Esophagus squamous epithelium (tissue), 4 donors: Measurements from ENCODE around the gene MNAT1.

Experiments
- POLR2A ChIP-seq, 4 donors: fragments of 450-650 bp; IDR thresholded peaks; one replicate each; pipeline ENCODE4 v1.6.1; 2017; ENCODE audit warnings: antibody characterized with exemption in 4 of 4, mild to moderate bottlenecking in 4 of 4, moderate library complexity in 3 of 4
- TF ChIP-seq, protein P1 (sequence below), 6 experiments: fragments of 450-650 bp in 4 of 6; fragments of 200-600 bp in 2 of 6; sonication (generic) in 2 of 6; IDR thresholded peaks; one replicate each; pipeline ENCODE4 v1.5.1; 2016 to 2019; ENCODE audit warnings: antibody characterized with exemption in 6 of 6, mild to moderate bottlenecking in 4 of 6, moderate library complexity in 4 of 6

DNA sequence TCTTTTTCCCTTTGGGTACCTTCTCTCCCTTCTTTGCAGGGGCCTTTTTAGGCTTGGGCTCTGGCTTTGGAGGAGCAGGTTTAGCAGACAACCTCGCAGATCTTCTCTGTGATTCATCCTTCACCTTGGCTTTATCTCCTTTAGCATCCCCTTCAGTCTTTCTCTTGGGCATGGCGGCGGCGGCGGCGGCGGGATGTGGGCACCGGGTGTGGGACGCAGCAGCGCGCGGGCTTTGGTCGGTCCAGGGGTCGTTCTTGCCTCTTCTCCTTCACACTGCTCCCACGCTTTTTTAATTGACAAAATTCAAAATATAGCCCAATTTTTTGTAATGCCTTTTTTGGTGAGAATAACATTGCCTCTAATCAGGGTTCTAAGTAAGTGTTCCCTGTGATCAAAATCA is 237.7 kb downstream of the MNAT1 start:
- no peak for TF ChIP-seq POLR2A (IDR thresholded peaks at IDR 0.05)
- TF ChIP-seq, protein P1, sequence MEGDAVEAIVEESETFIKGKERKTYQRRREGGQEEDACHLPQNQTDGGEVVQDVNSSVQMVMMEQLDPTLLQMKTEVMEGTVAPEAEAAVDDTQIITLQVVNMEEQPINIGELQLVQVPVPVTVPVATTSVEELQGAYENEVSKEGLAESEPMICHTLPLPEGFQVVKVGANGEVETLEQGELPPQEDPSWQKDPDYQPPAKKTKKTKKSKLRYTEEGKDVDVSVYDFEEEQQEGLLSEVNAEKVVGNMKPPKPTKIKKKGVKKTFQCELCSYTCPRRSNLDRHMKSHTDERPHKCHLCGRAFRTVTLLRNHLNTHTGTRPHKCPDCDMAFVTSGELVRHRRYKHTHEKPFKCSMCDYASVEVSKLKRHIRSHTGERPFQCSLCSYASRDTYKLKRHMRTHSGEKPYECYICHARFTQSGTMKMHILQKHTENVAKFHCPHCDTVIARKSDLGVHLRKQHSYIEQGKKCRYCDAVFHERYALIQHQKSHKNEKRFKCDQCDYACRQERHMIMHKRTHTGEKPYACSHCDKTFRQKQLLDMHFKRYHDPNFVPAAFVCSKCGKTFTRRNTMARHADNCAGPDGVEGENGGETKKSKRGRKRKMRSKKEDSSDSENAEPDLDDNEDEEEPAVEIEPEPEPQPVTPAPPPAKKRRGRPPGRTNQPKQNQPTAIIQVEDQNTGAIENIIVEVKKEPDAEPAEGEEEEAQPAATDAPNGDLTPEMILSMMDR (IDR thresholded peaks at IDR 0.05): no peak
